WTC11 (cell line): ENCODE data around the gene LYRM2. TPM values are rescaled to one million over a fixed set of nuclear protein-coding genes. Genes with fewer than 3 reads are reported as not detected.

Source experiments
- ATAC-seq: fragments of 200-7000 bp; cut with Tn5 transposase; 2 replicates; pipeline ENCODE4 v1.10.0; 2021; ENCODE audit warnings: mild to moderate bottlenecking, moderate library complexity
- CTCF ChIA-PET: fragments of 300-600 bp; sonication (Branson Sonifier 250); formaldehyde crosslinking; loops from one replicate; lab custom pipeline; 2021; ENCODE audit warnings: antibody characterized with exemption; lab: Charles Lee
- POLR2A ChIA-PET: fragments of 350-600 bp; sonication (Branson Sonifier 250); formaldehyde crosslinking; loops from one replicate; lab custom pipeline; 2021; ENCODE audit warnings: antibody characterized with exemption; lab: Charles Lee
- DNase-seq: peaks from one replicate; pipeline ENCODE4 v3.0.0; 2021; ENCODE audit warnings: low spot score
- H3K27ac Mint-ChIP-seq: 2 replicates; pipeline ENCODE4 v1.8.0; 2021; ENCODE audit warnings: mixed read lengths
- H3K27me3 Mint-ChIP-seq: 2 replicates; pipeline ENCODE4 v1.8.0; 2021; ENCODE audit warnings: low read depth, mild to moderate bottlenecking, moderate library complexity, mixed read lengths
- H3K36me3 Mint-ChIP-seq: 2 replicates; pipeline ENCODE4 v1.8.0; 2021; ENCODE audit warnings: mixed read lengths
- H3K4me1 Mint-ChIP-seq: 2 replicates; pipeline ENCODE4 v1.8.0; 2022; ENCODE audit warnings: mixed read lengths
- H3K4me3 Mint-ChIP-seq: 2 replicates; pipeline ENCODE4 v1.8.0; 2021; ENCODE audit warnings: mild to moderate bottlenecking, moderate library complexity, mixed read lengths
- H3K9me3 Mint-ChIP-seq: 2 replicates; pipeline ENCODE4 v1.8.0; 2021; ENCODE audit warnings: mixed read lengths
- ETV6 ChIP-seq: sonication (generic); formaldehyde crosslinking; IDR thresholded peaks from 2 replicates; pipeline ENCODE4 v1.8.1; 2022; ENCODE audit warnings: mild to moderate bottlenecking, missing genetic modification reagents
- FOXK1 ChIP-seq: sonication (generic); formaldehyde crosslinking; IDR thresholded peaks from 2 replicates; pipeline ENCODE4 v1.8.0; 2022; ENCODE audit warnings: mild to moderate bottlenecking, moderate library complexity, missing genetic modification reagents
- FOXP1 ChIP-seq: sonication (generic); formaldehyde crosslinking; IDR thresholded peaks from 2 replicates; pipeline ENCODE4 v1.8.0; 2022; ENCODE audit warnings: missing genetic modification reagents, mild to moderate bottlenecking, moderate library complexity, borderline replicate concordance
- GABPB1 ChIP-seq: sonication (generic); formaldehyde crosslinking; IDR thresholded peaks from 2 replicates; pipeline ENCODE4 v1.8.1; 2023; ENCODE audit warnings: mild to moderate bottlenecking, missing genetic modification reagents
- GTF2I ChIP-seq: fragments of 250-450 bp; sonication (Bioruptor Pico); conservative IDR thresholded peaks from 2 replicates; pipeline ENCODE4 v1.4.0; 2021; ENCODE audit warnings: mild to moderate bottlenecking
- MXD4 ChIP-seq: fragments of 250-450 bp; sonication (Bioruptor Pico); IDR thresholded peaks from 2 replicates; pipeline ENCODE4 v1.8.0; 2021; ENCODE audit warnings: mild to moderate bottlenecking, moderate library complexity, borderline replicate concordance
- MYBL2 ChIP-seq: sonication (generic); formaldehyde crosslinking; IDR thresholded peaks from 2 replicates; pipeline ENCODE4 v1.8.1; 2023; ENCODE audit warnings: mild to moderate bottlenecking, moderate library complexity, missing genetic modification reagents
- NR3C1 ChIP-seq: sonication (generic); formaldehyde crosslinking; conservative IDR thresholded peaks from 2 replicates; pipeline ENCODE4 v1.8.1; 2023; ENCODE audit warnings: low read depth, mild to moderate bottlenecking, missing genetic modification reagents
- TEAD4 ChIP-seq: sonication (generic); formaldehyde crosslinking; IDR thresholded peaks from 2 replicates; pipeline ENCODE4 v1.8.0; 2022; ENCODE audit warnings: mild to moderate bottlenecking, missing genetic modification reagents
- ZNF138 ChIP-seq: sonication (generic); formaldehyde crosslinking; conservative IDR thresholded peaks from 2 replicates; pipeline ENCODE4 v1.8.1; 2022; ENCODE audit warnings: mild to moderate bottlenecking, moderate library complexity, missing genetic modification reagents
- ZNF423 ChIP-seq: fragments of 250-450 bp; sonication (Bioruptor Pico); IDR thresholded peaks from 2 replicates; pipeline ENCODE4 v2.1.2; 2022; ENCODE audit warnings: mild to moderate bottlenecking, moderate library complexity
- total RNA-seq: library from RNA; stranded (reverse); gene quantifications from 3 replicates; pipeline ENCODE4 v1.2.3, GENCODE V29; 2021
- TF ChIP-seq, protein P1 (sequence below): sonication (generic); formaldehyde crosslinking; IDR thresholded peaks from 2 replicates; pipeline ENCODE4 v1.8.1; 2023; ENCODE audit warnings: mild to moderate bottlenecking, missing genetic modification reagents, moderate library complexity
- TF ChIP-seq, protein P2 (sequence below): fragments of 250-450 bp; sonication (Bioruptor Pico); IDR thresholded peaks from 2 replicates; pipeline ENCODE4 v1.9.0; 2021; ENCODE audit warnings: mild to moderate bottlenecking, borderline replicate concordance
- TF ChIP-seq, protein P3 (sequence below): sonication (generic); formaldehyde crosslinking; IDR thresholded peaks from 2 replicates; pipeline ENCODE4 v1.8.1; 2022; ENCODE audit warnings: mild to moderate bottlenecking, moderate library complexity, missing genetic modification reagents
- TF ChIP-seq, protein P4 (sequence below): sonication (generic); formaldehyde crosslinking; IDR thresholded peaks from 2 replicates; pipeline ENCODE4 v1.8.0; 2022; ENCODE audit warnings: mild to moderate bottlenecking, missing genetic modification reagents
- TF ChIP-seq, protein P5 (sequence below): sonication (generic); formaldehyde crosslinking; IDR thresholded peaks from 2 replicates; pipeline ENCODE4 v1.8.0; 2022; ENCODE audit warnings: missing genetic modification reagents

The LYRM2 gene
- total RNA-seq, 1 experiment from 2014 or later = 22.2 TPM

DNA sequence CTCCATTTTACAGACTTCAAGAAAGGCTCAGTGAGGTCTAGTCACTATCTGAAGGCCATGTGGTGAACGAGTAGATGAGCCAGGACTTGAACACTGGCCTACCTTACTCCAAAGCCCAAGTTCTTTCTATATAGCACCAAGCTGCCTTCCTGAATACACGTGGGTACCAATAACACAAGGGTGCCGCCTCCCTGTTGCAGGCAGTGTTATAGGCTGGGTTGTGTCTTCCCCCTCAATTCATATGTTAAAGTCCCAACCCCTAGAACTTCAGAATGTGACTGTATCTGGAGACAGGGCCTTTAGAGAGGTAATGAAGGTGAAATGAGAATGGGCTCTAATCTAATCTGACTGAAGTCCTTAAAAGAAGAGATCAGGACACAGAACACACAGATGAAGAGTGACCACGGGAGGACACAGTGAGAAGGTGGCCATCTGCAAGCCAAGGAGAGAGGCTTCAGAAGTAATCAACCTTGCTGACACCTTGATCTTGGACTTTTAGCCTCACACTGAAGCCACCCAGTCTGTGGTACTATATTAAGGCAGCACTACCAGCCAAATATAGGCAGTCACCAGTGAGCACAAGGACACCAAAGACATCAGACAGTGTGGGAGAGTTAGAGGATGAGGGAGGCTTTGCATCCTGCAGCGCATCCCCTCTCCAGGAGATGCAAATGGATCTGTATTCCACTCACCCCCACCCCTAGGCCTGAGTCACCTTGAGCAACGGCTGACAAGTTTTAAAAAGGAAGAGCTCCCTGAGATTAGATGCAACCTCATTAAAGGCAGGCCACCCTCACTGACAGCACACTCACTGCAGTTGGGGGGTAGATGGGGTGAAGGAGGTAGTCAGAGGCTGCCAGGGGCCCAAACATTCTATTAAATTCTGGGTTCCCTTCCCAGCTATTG lies 40.9 kb upstream of the LYRM2 start:
- H3K36me3 Mint-ChIP-seq = peaks cover 89% of the 10 kb centered on the region
- POLR2A ChIA-PET = no interaction called here
- CTCF ChIA-PET = interaction anchor here (1.1 to 1.4 kb wide), 2 partner anchors 113 to 367 kb away, joined by 3 to 4 read pairs; no protein-coding TSS in a partner anchor
- H3K4me3 Mint-ChIP-seq = peak overlapping the region; percentile 6; the same call in 1 of the 2 replicates
- peaks cover 42% of the 10 kb centered on the region for H3K4me1 Mint-ChIP-seq
- ATAC-seq (peak; percentile 75), DNase-seq (no peak)
- no peaks in the 10 kb centered on the region for H3K27me3 Mint-ChIP-seq
- peak overlapping the region; percentile 88 for H3K27ac Mint-ChIP-seq
- TF ChIP-seq ETV6 (CRISPR knock-in tag) (peak; percentile 5; the same call in 1 of the 2 replicates), GTF2I (CRISPR knock-in tag) (no peak)
- TF ChIP-seq, protein P1, sequence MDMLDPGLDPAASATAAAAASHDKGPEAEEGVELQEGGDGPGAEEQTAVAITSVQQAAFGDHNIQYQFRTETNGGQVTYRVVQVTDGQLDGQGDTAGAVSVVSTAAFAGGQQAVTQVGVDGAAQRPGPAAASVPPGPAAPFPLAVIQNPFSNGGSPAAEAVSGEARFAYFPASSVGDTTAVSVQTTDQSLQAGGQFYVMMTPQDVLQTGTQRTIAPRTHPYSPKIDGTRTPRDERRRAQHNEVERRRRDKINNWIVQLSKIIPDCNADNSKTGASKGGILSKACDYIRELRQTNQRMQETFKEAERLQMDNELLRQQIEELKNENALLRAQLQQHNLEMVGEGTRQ = 0 out of 2 replicates have a peak, but pooled peaks have one; percentile 14
- TF ChIP-seq, protein P2, sequence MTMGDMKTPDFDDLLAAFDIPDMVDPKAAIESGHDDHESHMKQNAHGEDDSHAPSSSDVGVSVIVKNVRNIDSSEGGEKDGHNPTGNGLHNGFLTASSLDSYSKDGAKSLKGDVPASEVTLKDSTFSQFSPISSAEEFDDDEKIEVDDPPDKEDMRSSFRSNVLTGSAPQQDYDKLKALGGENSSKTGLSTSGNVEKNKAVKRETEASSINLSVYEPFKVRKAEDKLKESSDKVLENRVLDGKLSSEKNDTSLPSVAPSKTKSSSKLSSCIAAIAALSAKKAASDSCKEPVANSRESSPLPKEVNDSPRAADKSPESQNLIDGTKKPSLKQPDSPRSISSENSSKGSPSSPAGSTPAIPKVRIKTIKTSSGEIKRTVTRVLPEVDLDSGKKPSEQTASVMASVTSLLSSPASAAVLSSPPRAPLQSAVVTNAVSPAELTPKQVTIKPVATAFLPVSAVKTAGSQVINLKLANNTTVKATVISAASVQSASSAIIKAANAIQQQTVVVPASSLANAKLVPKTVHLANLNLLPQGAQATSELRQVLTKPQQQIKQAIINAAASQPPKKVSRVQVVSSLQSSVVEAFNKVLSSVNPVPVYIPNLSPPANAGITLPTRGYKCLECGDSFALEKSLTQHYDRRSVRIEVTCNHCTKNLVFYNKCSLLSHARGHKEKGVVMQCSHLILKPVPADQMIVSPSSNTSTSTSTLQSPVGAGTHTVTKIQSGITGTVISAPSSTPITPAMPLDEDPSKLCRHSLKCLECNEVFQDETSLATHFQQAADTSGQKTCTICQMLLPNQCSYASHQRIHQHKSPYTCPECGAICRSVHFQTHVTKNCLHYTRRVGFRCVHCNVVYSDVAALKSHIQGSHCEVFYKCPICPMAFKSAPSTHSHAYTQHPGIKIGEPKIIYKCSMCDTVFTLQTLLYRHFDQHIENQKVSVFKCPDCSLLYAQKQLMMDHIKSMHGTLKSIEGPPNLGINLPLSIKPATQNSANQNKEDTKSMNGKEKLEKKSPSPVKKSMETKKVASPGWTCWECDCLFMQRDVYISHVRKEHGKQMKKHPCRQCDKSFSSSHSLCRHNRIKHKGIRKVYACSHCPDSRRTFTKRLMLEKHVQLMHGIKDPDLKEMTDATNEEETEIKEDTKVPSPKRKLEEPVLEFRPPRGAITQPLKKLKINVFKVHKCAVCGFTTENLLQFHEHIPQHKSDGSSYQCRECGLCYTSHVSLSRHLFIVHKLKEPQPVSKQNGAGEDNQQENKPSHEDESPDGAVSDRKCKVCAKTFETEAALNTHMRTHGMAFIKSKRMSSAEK (CRISPR knock-in tag) = no peak
- TF ChIP-seq, protein P3, sequence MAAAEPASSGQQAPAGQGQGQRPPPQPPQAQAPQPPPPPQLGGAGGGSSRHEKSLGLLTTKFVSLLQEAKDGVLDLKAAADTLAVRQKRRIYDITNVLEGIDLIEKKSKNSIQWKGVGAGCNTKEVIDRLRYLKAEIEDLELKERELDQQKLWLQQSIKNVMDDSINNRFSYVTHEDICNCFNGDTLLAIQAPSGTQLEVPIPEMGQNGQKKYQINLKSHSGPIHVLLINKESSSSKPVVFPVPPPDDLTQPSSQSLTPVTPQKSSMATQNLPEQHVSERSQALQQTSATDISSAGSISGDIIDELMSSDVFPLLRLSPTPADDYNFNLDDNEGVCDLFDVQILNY (CRISPR knock-in tag) = no peak
- H3K9me3 Mint-ChIP-seq = no peaks in the 10 kb centered on the region

DNA sequence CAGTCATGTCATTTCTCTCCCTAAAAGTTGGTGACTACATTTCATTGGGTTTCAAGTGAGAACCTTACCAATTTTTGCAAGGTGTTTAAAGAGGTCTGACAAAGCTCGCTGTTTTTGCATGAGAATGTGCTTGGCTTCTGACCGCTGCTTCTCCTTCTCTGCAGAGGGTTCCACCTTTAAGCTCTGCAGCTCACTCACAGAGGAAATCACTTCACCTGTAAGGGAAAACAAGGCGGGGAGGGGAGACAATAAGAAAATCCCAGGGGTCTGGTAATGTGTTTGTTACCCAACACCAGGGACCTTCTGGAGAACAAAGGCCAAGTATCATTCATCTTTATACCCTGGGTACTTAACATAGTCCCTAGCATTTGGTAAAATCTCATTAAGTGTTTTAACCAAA lies 40.0 kb upstream of the LYRM2 start:
- DNase-seq (no peak), ATAC-seq (peak; percentile 66)
- TF ChIP-seq GABPB1 (no peak), NR3C1 (CRISPR knock-in tag) (no peak), ZNF138 (CRISPR knock-in tag) (no peak), MXD4 (CRISPR knock-in tag) (no peak), FOXP1 (CRISPR knock-in tag) (no peak), MYBL2 (CRISPR knock-in tag) (no peak), TEAD4 (CRISPR knock-in tag) (no peak), FOXK1 (peak; percentile 46; the same call in 1 of the 2 replicates), ZNF423 (CRISPR knock-in tag) (peak; percentile 56; the same call in 1 of the 2 replicates), ETV6 (CRISPR knock-in tag) (peak; percentile 54)
- TF ChIP-seq, protein P4, sequence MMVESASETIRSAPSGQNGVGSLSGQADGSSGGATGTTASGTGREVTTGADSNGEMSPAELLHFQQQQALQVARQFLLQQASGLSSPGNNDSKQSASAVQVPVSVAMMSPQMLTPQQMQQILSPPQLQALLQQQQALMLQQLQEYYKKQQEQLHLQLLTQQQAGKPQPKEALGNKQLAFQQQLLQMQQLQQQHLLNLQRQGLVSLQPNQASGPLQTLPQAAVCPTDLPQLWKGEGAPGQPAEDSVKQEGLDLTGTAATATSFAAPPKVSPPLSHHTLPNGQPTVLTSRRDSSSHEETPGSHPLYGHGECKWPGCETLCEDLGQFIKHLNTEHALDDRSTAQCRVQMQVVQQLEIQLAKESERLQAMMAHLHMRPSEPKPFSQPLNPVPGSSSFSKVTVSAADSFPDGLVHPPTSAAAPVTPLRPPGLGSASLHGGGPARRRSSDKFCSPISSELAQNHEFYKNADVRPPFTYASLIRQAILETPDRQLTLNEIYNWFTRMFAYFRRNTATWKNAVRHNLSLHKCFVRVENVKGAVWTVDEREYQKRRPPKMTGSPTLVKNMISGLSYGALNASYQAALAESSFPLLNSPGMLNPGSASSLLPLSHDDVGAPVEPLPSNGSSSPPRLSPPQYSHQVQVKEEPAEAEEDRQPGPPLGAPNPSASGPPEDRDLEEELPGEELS (CRISPR knock-in tag) = peak; percentile 38; the same call in 1 of the 2 replicates
- TF ChIP-seq, protein P5, sequence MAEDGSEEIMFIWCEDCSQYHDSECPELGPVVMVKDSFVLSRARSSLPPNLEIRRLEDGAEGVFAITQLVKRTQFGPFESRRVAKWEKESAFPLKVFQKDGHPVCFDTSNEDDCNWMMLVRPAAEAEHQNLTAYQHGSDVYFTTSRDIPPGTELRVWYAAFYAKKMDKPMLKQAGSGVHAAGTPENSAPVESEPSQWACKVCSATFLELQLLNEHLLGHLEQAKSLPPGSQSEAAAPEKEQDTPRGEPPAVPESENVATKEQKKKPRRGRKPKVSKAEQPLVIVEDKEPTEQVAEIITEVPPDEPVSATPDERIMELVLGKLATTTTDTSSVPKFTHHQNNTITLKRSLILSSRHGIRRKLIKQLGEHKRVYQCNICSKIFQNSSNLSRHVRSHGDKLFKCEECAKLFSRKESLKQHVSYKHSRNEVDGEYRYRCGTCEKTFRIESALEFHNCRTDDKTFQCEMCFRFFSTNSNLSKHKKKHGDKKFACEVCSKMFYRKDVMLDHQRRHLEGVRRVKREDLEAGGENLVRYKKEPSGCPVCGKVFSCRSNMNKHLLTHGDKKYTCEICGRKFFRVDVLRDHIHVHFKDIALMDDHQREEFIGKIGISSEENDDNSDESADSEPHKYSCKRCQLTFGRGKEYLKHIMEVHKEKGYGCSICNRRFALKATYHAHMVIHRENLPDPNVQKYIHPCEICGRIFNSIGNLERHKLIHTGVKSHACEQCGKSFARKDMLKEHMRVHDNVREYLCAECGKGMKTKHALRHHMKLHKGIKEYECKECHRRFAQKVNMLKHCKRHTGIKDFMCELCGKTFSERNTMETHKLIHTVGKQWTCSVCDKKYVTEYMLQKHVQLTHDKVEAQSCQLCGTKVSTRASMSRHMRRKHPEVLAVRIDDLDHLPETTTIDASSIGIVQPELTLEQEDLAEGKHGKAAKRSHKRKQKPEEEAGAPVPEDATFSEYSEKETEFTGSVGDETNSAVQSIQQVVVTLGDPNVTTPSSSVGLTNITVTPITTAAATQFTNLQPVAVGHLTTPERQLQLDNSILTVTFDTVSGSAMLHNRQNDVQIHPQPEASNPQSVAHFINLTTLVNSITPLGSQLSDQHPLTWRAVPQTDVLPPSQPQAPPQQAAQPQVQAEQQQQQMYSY (CRISPR knock-in tag) = no peak
- Mint-ChIP-seq H3K27me3 (no peaks in the 10 kb centered on the region), H3K4me1 (peaks cover 46% of the 10 kb centered on the region), H3K27ac (peak overlapping the region; percentile 98), H3K4me3 (peak overlapping the region; percentile 20; the same call in 1 of the 2 replicates), H3K36me3 (peaks cover 88% of the 10 kb centered on the region), H3K9me3 (no peaks in the 10 kb centered on the region)
- ChIA-PET CTCF (interaction anchor here (1.1 to 1.4 kb wide), 2 partner anchors 114 to 367 kb away, joined by 3 to 4 read pairs; no protein-coding TSS in a partner anchor), POLR2A (no interaction called here)
